C4-2B (cell line): ENCODE results near the gene DNLZ.

ENCODE experiments used
- CTCF ChIP-seq: fragments of 450-650 bp; conservative IDR thresholded peaks from 2 replicates; pipeline ENCODE4 v1.5.1; 2017; ENCODE audit warnings: mild to moderate bottlenecking
- ZFX ChIP-seq: fragments of 450-650 bp; IDR thresholded peaks from 2 replicates; pipeline ENCODE4 v1.6.1; 2017

DNA sequence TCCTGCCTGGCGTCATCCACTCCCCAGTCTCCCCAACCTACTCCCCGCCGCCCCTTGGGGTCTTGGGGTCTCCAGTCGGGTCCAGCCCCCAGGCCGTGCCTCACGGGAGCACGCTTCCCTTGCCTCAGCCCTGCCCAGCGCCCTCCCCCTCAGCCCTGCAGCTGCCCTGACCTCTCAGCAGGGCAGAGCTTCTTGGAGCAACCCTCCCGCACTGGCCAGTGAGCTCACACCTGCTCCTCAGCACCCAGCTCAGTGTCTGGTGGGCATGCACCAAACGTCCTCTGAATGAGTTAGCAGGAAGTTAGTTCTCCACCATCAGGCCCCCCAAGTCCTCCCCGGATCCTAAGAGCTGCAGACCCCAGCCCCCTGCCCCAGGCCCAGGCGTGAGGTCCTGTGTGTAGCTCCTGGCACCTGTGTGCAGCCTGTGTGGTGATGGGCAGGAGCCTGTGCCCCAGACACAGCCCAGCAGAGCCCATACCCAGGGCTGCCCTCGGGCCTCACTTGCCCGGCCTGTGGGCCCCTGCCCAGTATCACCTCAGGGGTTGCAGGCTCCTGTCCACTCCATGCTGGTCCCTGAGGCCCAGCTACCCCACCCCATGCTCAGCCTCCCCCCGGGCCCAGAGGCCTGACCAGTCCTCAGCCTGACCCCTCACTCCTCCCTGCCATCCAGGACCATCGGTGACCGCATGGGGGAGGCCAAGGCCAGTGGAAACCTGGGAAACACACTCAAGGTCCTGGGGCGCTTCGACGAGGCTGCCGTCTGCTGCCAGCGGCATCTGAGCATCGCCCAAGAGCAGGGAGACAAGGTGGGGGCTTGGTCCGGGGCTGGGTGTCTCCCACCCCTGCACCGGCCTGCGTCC is 28.0 kb downstream of the DNLZ start:
- TF ChIP-seq CTCF: no peak
- no peak for TF ChIP-seq ZFX
